Kidney glomerular epithelial cell (primary cell): ENCODE data around the gene DGKZ.
"Not testable (repeated sequence)": the region's sequence is repeated elsewhere in the genome, so short reads cannot be mapped to it uniquely, and the experiment has no call there.

Experiments
- DNase-seq: peaks from one replicate; lab custom pipeline; 2025; lab: John Stamatoyannopoulos, UW

The DGKZ gene, protein sequence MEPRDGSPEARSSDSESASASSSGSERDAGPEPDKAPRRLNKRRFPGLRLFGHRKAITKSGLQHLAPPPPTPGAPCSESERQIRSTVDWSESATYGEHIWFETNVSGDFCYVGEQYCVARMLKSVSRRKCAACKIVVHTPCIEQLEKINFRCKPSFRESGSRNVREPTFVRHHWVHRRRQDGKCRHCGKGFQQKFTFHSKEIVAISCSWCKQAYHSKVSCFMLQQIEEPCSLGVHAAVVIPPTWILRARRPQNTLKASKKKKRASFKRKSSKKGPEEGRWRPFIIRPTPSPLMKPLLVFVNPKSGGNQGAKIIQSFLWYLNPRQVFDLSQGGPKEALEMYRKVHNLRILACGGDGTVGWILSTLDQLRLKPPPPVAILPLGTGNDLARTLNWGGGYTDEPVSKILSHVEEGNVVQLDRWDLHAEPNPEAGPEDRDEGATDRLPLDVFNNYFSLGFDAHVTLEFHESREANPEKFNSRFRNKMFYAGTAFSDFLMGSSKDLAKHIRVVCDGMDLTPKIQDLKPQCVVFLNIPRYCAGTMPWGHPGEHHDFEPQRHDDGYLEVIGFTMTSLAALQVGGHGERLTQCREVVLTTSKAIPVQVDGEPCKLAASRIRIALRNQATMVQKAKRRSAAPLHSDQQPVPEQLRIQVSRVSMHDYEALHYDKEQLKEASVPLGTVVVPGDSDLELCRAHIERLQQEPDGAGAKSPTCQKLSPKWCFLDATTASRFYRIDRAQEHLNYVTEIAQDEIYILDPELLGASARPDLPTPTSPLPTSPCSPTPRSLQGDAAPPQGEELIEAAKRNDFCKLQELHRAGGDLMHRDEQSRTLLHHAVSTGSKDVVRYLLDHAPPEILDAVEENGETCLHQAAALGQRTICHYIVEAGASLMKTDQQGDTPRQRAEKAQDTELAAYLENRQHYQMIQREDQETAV

DNA sequence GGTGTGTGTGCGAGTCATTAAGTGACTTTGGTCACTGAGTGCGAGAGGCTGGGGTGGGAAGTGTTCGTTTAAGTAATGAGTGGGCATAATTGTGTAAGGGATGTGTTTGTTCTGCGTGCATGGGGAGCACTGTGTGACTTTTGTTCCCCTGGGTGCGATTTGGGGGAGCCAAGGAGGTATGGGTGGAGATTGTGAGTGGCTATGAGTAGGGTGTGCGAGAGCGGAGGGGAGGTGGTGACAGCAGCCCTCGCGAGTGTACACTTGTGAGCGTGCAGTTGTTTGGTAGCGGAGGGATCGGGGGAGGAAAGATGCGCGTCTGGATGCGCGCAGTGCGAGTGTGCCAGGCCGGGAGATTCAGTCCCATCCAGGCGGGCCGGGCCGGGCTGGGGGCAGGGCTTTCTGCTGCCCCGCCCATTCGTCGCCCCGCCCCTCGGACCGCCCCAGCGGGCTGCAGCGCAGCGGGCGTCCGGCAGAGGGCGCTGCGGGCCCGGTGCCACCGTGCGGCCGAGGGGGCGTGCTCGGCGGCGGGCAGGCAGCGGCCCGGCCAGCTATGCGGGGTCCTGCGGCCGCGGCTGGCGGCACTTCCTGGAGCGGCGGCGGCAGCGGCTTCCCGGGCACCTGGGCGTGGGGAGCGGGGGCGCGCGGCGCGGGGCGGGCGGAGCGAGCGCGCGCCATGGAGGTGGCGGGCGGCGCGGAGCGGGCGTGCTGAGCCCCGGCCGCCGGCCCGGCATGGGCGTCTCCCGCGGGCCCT is at the start of gene DGKZ:
Gene DGKZ (plus strand): TSS at position 578 of the 751 bp plus-strand sequence. CDS start 197 bp downstream, outside the sequence.
- peak; percentile 48 for DNase-seq

DNA sequence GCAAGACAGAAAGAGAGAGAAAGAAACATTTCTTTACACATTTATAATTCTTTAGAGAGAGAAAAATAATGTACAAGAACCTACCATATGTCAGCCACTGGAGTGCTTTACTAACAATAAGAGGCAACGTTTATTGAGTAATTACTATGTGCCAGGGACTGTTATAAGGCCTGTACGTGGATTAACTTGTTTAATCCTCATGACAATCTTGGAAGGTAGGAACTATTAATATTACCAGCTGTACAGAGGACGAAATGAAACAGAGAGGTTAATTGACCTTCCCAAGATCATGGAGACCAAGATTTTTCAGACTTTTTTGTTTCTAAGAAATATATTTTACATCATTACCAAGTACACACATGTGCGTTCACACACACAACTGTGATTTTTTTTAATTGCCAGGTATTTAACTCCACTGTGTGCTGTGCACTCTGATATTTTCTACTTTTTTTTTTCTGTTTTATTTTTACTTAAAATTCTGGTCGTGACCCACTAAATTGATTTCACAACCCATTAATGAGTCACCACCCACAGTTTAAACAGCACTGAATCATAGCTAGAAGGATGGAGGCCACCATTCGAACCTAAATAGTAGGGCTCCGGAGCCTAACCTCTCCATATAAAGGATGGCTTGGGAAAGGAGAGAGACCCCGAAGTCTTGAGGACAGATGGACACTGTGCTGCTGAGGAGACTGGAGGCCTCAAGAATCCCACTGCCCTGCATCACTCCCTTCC is 48.4 kb upstream of the DGKZ start:
- DNase-seq, result peak; percentile 37

DNA sequence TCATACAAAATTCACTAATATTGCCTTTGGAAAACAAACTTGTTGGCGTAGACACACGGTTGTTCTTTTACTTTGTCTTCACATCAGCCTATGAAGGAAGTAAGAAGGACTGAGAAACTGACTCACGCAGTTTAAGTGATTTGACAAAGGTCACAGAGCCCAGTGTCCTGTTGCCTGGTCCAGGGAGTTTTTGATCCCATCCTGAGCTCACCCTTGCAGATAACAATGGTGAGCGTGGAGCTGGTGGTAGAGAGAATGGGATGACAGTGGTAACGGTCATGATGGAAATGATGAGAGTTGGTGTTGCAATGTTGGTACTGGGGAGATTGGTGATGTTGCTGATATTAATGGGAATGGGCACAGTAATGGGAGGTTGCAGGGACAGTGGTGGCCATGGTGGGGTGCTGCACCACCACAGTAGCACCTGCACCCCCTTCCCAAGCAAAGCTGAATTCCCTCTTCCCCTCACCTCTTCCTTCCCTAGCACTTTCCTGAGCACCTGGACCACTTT is 47.8 kb upstream of the DGKZ start:
- DNase-seq, result no peak

DNA sequence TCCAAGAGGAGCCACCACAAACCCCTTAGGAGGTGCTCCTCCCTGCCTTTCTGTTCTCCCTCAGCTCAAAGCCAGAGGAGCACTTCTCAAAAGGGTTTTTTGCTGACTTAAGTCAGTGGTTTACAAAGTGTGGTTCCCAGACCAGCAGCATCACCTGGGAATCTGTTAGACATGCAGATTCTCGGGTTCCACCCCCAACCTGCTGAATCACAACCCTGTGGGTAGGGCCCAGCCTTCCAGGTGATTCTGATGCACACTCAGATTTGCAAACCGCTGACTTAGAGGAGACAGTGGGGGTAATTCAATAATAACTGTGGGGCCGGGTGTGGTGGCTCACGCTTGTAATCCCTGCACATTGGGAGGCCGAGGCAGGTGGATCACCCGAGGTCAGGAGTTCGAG is 47.0 kb upstream of the DGKZ start:
- DNase-seq, result no peak

DNA sequence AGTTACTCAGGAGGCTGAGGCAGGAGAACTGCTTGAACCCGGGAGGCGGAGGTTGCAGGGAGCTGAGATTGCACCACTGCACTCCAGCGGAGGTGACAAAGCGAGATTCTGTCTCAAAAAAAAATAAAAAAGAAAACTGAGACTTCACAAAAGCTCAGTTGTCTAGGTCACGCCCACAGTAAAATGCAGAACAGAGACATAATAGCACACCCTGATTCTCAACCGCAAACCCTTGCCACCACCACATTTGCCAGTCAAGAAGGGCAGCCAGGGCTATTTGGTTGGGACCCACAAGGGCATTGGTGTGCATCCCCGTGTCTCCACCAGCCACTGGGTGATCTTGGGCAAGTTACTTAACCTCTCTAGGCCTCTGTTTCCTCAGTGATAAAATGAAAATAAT is 44.4 kb upstream of the DGKZ start:
- DNase-seq, result no peak

DNA sequence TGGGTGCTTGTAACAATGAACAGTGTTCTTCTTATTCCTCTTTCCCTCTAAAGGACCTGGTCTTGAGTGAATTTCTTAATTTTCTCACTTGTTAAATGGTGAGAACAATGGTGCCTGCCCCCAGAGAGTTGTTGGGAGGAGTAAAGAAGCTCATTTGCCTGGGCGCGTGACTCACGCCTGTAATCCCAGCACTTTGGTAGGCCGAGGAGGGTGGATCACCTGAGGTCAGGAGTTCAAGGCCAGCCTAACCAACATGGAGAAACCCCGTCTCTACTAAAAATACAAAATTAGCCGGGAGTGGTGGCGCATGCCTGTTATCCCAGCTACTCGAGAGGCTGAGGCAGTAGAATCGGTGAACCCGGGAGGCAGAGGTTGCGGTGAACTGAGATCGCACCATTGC is 43.2 kb upstream of the DGKZ start:
- not testable (repeated sequence) for DNase-seq

DNA sequence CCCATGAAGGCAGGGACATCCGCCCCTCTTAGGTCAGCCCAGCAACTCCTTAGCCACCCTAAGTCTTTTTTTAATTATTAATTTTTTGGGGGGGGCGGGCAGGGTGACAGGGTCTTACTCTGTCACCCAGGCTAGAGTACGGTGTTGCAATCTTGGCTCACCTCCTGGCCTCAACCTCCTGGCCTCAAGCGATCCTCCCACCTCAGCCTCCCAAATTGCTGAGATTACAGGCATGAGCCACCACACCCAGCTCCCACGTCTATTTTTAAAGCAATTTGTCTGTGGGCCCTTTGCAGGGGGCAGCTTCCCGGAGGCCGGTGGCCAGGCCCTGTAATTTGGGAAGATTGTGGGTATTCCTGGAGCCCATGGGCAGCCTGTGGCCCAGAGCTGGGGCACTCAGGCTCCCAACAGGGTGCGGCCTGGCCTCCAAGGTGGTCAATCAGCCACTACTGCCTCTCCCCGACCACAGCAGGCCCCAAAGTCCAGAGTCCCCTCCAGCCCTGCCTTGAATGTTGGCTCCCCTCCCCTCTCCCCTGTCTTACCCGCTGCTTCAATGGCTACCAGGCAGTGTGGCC is 42.6 kb upstream of the DGKZ start:
- DNase-seq, result no peak

DNA sequence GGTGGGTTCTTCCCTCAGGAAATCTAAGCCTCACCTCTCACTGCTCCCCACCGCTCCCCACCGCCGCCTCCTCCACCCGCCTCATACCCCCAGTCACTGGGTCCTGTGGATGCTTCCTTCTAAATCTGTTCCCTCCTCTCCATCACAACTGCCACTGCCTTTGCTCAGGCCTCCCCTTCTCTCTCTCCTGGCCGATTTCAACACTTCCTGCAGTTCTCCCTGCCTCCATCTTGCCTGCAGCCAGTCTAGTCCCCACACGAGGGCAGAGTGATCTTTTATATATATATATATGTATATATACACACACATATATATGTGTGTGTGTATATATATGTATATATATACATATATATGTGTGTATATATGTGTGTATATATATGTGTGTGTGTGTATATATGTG is 42.0 kb upstream of the DGKZ start:
- no peak for DNase-seq

DNA sequence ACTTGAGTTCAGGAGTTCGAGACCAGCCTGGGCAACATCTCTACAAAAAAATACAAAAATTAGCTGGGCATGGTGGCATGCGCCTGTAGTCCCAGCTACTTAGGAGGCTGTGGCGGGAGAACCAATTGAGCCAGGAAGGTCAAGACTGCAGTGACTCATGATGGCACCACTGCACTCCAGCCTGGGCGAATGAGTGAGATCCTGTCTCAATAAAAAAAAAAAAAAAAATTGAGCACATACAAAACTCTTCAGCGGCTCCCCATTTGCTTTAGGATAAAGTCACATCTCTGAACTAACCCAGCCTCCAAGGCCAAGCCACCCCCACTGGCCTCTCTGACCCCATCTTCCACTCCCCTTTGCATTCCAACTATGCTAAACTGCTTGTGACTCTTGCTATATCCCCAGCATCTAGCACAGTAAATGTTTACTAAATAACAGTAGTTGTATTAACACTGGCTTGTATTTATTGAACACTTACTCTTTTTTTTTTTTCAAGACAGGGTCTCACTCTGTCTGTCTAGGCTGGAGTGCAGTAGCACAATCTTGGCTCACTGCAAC is 40.9 kb upstream of the DGKZ start:
- DNase-seq, result no peak

DNA sequence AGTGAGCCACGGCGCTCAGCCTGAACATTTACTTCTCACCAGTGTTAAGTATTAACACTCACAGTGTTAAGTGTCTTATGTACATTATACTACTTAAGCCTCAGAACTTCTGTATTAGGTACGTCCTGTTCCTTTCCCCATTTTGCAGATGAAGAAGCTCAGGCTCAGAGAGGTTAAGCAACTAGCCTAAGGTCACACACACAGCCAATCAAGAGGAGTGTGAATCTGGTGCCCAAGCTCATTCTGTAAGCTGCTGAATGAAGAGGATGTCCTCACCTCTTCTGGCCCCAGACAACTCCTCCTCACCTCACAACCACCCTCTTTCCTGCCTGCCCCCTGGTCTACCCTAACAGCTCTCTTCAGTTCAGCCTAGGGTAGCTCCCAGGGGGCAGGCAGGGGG is 39.9 kb upstream of the DGKZ start:
- DNase-seq, result no peak

DNA sequence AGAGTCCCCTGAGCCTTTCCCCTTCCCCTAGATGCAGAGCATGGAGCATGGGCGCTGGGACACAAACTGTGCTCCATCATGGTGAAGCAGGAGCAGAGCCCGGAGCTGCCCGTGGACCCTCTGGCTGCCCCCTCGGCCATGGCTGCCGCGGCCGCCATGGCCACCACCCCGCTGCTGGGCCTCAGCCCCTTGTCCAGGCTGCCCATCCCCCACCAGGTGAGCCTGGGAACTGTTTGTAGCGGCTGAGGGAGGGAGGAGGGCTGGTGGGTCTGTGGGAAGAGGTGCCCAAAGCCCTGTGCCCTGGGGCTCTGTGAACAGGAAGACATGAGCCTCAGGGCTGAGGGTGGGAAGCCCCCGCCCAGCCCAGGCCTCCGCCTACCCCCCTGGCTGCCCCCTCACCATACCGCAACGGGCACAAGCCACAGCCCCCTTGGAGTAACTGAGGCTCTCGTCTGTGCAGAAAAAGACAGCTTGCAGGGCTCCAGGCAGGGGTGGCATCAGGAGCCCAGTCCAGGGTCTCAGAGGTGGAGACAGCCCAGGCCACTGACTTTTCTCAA is 39.4 kb upstream of the DGKZ start:
- DNase-seq, result no peak

DNA sequence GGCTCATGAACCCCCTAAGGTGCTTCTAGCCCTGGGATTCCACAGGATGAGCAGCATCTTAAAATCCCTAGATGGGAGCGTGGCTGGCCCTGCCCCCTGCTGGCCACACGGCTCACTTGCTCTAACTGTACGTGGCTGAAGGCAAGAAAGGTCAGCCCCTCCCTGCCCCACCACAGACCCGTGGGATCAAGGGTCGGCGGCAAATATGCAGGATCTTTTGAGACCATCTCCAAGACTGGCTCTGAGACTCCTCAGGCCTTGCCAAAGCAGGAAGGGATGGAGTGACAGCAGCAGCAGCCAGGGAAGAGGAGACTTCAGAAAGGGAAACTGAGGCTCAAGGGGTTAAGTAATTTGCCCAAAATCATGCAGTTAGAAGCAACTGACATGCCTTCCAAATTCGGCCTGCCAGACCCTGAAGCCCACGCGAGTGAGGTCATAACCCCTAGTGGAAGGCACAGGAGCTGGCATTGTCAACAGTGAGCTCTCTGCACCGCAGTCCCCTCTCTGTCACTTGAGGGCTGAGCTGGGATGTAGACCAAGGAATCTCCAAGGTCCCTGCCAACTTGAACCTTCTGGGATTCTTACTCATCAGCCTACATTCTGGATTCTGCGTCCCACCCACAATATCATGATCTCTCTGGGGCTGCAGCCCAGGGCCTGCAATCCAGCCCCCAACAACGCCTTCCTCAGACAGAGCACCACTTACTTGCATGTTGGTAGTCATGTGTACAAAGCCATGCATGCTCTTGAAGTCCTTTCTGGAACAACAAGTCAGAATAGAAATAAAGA is 38.4 kb upstream of the DGKZ start:
- DNase-seq, result peak; percentile 58

DNA sequence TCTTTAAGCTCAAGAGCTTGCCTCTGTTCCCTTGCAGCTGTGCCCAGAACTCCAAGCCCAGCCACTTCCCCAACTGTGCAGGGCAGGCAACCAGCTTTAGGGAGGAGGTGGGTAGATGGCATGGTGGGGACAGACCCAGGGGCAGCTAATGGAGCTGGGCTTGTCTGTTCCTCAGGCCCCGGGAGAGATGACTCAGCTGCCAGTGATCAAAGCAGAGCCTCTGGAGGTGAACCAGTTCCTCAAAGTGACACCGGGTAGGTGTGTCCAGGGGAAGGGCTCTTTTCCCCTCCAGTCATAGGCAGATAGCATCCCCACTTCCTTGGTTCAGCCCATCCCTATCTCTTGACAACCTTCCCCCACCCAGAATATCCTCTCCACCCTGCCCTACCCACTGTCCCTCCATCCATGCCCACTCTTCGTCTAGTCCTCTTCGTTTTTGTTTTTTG is 37.4 kb upstream of the DGKZ start:
- DNase-seq, result no peak

DNA sequence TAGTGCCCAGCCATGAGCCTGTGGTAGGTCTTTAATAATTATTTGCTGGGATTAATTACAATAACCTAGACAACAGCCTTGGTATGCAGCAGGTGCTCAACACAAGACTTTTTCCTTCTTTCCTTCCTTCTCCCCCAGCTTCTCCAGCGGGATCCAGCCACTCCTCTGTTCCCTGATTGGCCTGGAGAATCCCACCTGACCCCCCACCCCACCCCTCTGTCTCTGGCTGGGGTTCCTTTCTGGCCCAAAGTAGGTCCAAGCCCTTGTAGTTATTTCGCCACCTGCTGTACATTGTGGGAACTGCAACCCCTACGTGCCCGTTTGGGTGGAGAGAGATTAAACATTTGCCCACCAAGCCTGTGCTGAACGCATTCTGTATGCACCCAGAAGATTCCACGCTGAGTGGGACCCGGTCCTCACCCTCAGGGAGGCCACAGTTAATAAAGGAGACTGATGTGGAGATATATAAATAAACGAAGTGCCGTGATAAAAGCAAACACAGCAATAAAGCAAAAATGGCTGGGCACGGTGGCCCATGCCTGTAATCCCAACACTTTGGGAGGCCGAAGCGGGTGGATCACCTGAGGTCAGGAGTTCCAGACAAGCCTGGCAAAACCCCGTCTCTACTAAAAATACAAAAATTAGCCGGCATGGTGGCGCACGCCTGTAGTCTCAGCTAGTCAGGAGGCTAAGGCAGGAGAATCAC is 32.1 kb upstream of the DGKZ start:
- DNase-seq, result no peak

DNA sequence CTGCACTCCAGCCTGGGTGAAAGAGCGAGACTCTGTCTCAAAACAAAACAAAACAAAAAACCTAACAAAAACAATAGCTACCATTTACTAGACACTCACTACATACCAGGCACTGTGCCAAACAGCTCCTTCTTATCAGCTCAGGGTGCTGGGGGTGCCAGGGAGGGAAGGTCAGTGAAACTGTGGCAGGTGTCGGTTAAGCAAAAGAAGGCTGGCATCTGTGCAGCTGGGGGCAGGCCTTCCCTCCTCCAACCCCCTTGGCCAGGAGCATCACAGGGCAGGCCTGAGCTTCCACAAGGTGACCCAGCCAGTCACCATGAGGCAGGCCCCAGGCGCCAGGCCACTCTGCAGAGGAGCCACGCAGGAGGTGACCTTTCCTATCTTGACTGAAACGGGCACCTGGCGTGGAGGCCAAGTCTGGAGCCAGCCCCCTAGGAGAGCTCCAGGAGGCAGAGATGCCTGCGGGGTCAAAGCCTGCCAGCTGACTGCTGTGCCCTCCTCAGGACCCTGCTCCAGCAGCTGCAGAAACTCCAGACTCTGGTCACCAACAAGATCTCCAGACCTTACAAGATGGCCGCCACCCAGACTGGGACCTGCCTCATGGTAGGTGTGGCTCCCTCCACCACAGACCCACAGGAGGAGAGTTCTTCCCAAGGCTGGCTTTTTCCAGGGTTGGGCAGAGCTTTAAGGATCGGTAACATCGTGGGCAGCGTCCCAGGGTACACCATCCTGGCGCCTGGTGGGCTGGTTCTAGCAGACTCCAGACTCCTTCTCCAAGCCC is 31.3 kb upstream of the DGKZ start:
- no peak for DNase-seq

DNA sequence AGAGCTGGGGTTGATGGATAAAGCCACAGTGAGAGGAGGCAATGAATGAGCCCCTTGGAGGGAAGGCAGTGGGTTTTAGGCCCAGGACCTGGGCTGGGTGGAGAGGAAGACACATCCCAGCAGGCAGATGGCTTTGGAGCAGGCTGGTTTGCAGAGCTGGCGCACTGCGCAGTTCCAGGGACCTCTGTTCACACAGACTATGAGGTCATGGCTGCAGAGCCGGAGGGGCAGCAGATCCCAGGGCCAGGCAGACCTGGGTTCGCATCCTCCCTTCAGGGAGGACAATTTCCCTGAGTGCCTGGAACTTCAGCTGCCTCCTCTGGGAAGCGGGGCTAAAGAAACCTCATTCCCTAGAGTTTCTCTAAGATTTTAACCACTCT is 28.2 kb upstream of the DGKZ start:
- no peak for DNase-seq

DNA sequence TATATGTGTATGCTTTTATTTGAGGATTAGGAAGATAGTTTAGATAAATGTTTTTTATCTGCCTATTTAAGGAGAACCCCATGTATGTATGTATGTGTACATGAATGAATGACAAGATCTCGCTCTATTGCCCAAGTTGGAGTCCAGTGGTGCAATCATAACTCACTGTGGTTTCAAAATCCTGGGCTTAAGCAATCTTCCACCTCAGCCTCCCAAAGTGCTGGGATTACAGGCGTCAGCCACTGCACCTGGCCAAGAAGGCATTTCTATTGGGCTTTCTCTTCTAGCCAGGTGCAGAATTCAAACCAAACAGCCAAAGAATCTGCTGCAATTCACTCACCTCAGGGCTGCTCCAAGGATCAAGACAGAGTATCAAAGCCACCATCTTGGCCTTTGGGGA is 25.5 kb upstream of the DGKZ start:
- DNase-seq, result no peak

DNA sequence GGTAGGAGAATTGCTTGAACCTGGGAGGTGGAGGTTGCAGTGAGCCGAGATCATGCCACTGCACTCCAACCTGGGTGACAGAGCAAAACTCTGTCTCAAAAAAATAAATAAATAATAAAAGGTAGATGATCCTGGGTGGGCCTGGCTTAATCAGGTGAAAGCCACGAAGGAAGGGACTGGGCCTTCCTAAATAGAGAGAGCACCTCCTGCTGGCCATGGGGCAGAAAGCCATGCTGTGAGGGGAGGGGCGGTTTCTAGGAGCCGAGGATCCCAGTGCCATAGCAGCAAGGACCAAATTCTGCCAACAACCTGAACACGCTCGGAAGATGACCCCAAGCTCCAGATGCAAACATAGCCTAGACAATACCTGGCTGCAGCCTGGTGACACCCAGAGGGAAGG is 24.5 kb upstream of the DGKZ start:
- DNase-seq, result no peak
